HEK293 (cell line): Measurements from ENCODE around the gene PTPRJ.
A peak's percentile ranks its signal among the peaks of the same experiment; 100 is the strongest.

Experiments used
- CTCF ChIA-PET: fragments of 350-600 bp; formaldehyde crosslinking; extraction: SDS; loops from one replicate; lab custom pipeline; 2021; ENCODE audit warnings: antibody characterized with exemption; lab: Yijun Ruan, JAX
- POLR2A ChIA-PET: fragments of 300-600 bp; formaldehyde crosslinking; extraction: SDS; loops from one replicate; lab custom pipeline; 2020; ENCODE audit warnings: antibody characterized with exemption, inconsistent platforms; lab: Yijun Ruan, JAX
- H3K27ac ChIP-seq: fragments of 200-500 bp; sonication (Bioruptor generic); 2 replicates; pipeline ENCODE4 v1.5.1; 2014; ENCODE audit warnings: low read depth, low read length, control low read depth, inconsistent platforms; ENCODE audit errors: extremely low read depth
- H3K36me3 ChIP-seq, 2 experiments: fragments of 200-500 bp in 1 of 2; sonication (Bioruptor generic) in 1 of 2; 1 replicate in 1 of 2; 2 replicates in 1 of 2; pipeline ENCODE4 v1.5.1; 2014 to 2017; ENCODE audit warnings: inconsistent platforms in 2 of 2, low read length in 2 of 2; ENCODE audit not compliant: control insufficient read depth in 2 of 2, insufficient read depth in 1 of 2
- H3K4me1 ChIP-seq: fragments of 200-500 bp; sonication (Bioruptor generic); 2 replicates; pipeline ENCODE4 v1.5.1; 2014; ENCODE audit warnings: mild to moderate bottlenecking, low read length, inconsistent platforms; ENCODE audit not compliant: control insufficient read depth, insufficient read depth
- H3K4me3 ChIP-seq: 2 replicates; pipeline ENCODE4 v1.5.1; 2011; ENCODE audit warnings: low read depth, mild to moderate bottlenecking, control low read depth, low read length, moderate library complexity
- H3K9me3 ChIP-seq: fragments of 200-500 bp; sonication (Bioruptor generic); 2 replicates; pipeline ENCODE4 v1.5.1; 2014; ENCODE audit warnings: low read depth, low read length, inconsistent platforms; ENCODE audit not compliant: control insufficient read depth, insufficient read depth
- ATF2 ChIP-seq: fragments of 450-650 bp; formaldehyde crosslinking; IDR thresholded peaks from 2 replicates; pipeline ENCODE4 v1.5.1; 2016; ENCODE audit warnings: missing biosample characterization, missing genetic modification characterization, low read depth
- EGR2 ChIP-seq: fragments of 450-650 bp; formaldehyde crosslinking; IDR thresholded peaks from 2 replicates; pipeline ENCODE4 v1.5.1; 2016; ENCODE audit warnings: low read depth, missing biosample characterization, missing genetic modification characterization
- SETDB1 ChIP-seq: IDR thresholded peaks from one replicate; pipeline ENCODE4 v1.6.1; 2017; ENCODE audit warnings: mild to moderate bottlenecking, low read length, moderate library complexity, mixed read lengths; ENCODE audit not compliant: insufficient read length
- ZFP37 ChIP-seq: fragments of 450-650 bp; formaldehyde crosslinking; IDR thresholded peaks from 2 replicates; pipeline ENCODE4 v1.5.1; 2016; ENCODE audit warnings: missing biosample characterization, missing genetic modification characterization
- ZNF114 ChIP-seq: fragments of 450-650 bp; formaldehyde crosslinking; IDR thresholded peaks from 2 replicates; pipeline ENCODE4 v1.5.0; 2017; ENCODE audit warnings: missing biosample characterization, missing genetic modification characterization
- ZNF155 ChIP-seq: fragments of 450-650 bp; formaldehyde crosslinking; IDR thresholded peaks from 2 replicates; pipeline ENCODE4 v1.5.1; 2016; ENCODE audit warnings: missing biosample characterization, missing genetic modification characterization
- ZNF169 ChIP-seq: fragments of 450-650 bp; formaldehyde crosslinking; IDR thresholded peaks from 2 replicates; pipeline ENCODE4 v1.5.1; 2016; ENCODE audit warnings: missing biosample characterization, missing genetic modification characterization
- ZNF184 ChIP-seq: fragments of 450-650 bp; IDR thresholded peaks from 2 replicates; pipeline ENCODE4 v1.5.1; 2018; ENCODE audit warnings: missing biosample characterization, mild to moderate bottlenecking, missing genetic modification characterization
- ZNF214 ChIP-seq: fragments of 450-650 bp; formaldehyde crosslinking; IDR thresholded peaks from 2 replicates; pipeline ENCODE4 v1.5.1; 2017; ENCODE audit warnings: missing biosample characterization, mild to moderate bottlenecking, missing genetic modification characterization, borderline replicate concordance
- ZNF239 ChIP-seq: fragments of 450-650 bp; formaldehyde crosslinking; IDR thresholded peaks from 2 replicates; pipeline ENCODE4 v1.5.1; 2016; ENCODE audit warnings: missing biosample characterization, missing genetic modification characterization
- ZNF341 ChIP-seq: fragments of 450-650 bp; formaldehyde crosslinking; IDR thresholded peaks from 2 replicates; pipeline ENCODE4; 2016; ENCODE audit warnings: low read depth, missing biosample characterization, missing genetic modification characterization
- ZNF433 ChIP-seq: fragments of 450-650 bp; formaldehyde crosslinking; IDR thresholded peaks from 2 replicates; pipeline ENCODE4 v1.5.1; 2016; ENCODE audit warnings: missing biosample characterization, missing genetic modification characterization, low read depth
- ZNF48 ChIP-seq: fragments of 450-650 bp; formaldehyde crosslinking; IDR thresholded peaks from 2 replicates; pipeline ENCODE4 v1.5.1; 2016; ENCODE audit warnings: missing biosample characterization, missing genetic modification characterization
- ZNF560 ChIP-seq: fragments of 450-650 bp; formaldehyde crosslinking; IDR thresholded peaks from 2 replicates; pipeline ENCODE4 v1.5.1; 2017; ENCODE audit warnings: missing biosample characterization, missing genetic modification characterization, borderline replicate concordance
- ZNF704 ChIP-seq: fragments of 450-650 bp; formaldehyde crosslinking; IDR thresholded peaks from 2 replicates; pipeline ENCODE4 v1.5.1; 2016; ENCODE audit warnings: missing biosample characterization, missing genetic modification characterization
- ZNF792 ChIP-seq: fragments of 450-650 bp; formaldehyde crosslinking; IDR thresholded peaks from 2 replicates; pipeline ENCODE4 v1.5.1; 2016; ENCODE audit warnings: missing biosample characterization, missing genetic modification characterization
- TF ChIP-seq, protein P1 (sequence below): fragments of 450-650 bp; formaldehyde crosslinking; IDR thresholded peaks from 2 replicates; pipeline ENCODE4 v1.5.0; 2017; ENCODE audit warnings: missing biosample characterization, missing genetic modification characterization, borderline replicate concordance
- TF ChIP-seq, protein P2 (sequence below): fragments of 450-650 bp; formaldehyde crosslinking; IDR thresholded peaks from 2 replicates; pipeline ENCODE4 v1.5.1; 2016; ENCODE audit warnings: missing biosample characterization, missing genetic modification characterization
- TF ChIP-seq, protein P3 (sequence below): fragments of 450-650 bp; formaldehyde crosslinking; IDR thresholded peaks from 2 replicates; pipeline ENCODE4 v1.5.1; 2016; ENCODE audit warnings: missing biosample characterization, missing genetic modification characterization

PTPRJ gene

GRCh38 chr11:48125866-48126265, 145.5 kb downstream of the PTPRJ start:
- TF ChIP-seq SETDB1 = no peak
- no peak for TF ChIP-seq ZNF239 (tag by site-specific recombination)
- TF ChIP-seq EGR2 (tag by site-specific recombination) = 0 out of 2 replicates have a peak, but pooled peaks have one; percentile 7
- no peak for TF ChIP-seq ZNF184 (tag by site-specific recombination)
- Histone ChIP-seq H3K36me3 (peaks cover 0 to 54% of the 10 kb centered on the region in 2 experiments; a peak in 1 of 3 replicates), H3K9me3 (no peaks in the 10 kb centered on the region), H3K27ac (no peak overlapping the region), H3K4me1 (no peaks in the 10 kb centered on the region), H3K4me3 (no peak overlapping the region)
- POLR2A ChIA-PET = no interaction called here
- CTCF ChIA-PET = no interaction called here

DNA sequence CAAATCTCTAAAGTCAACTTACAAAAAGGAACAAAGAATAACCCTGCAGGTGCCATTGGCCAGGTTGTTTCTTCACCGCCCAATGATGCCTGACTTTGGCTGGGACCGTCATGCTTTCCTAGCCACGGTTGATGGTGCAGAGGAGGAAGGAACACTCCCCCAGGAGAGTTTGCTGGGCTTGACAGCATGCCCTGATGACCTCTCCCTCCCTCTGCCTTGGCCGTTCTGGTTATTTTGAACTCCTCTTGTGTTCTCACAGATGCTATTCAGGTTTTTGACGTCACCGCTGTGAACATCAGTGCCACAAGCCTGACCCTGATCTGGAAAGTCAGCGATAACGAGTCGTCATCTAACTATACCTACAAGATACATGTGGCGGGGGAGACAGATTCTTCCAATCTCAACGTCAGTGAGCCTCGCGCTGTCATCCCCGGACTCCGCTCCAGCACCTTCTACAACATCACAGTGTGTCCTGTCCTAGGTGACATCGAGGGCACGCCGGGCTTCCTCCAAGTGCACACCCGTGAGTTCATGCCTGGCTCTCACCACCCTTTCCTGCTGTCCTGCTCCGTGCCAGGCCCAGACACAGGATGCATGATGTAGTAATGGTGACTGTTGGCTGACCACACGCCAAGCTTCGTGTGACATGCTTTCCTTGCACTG, 147.3 kb downstream of the PTPRJ start:
- no peaks in the 10 kb centered on the region for H3K9me3 ChIP-seq
- H3K4me1 ChIP-seq = no peaks in the 10 kb centered on the region
- H3K36me3 ChIP-seq = peaks cover 0 to 58% of the 10 kb centered on the region in 2 experiments; a peak in 1 of 3 replicates
- POLR2A ChIA-PET = no interaction called here
- CTCF ChIA-PET = interaction anchor here (0.5 kb wide), 1 partner anchor 205 kb away, joined by 3 read pairs; no protein-coding TSS in a partner anchor
- TF ChIP-seq ATF2 (no peak), ZNF341 (tag by site-specific recombination) (no peak), ZNF704 (tag by site-specific recombination) (no peak), ZNF792 (tag by site-specific recombination) (no peak), ZFP37 (tag by site-specific recombination) (no peak), ZNF114 (tag by site-specific recombination) (no peak), ZNF169 (tag by site-specific recombination) (no peak), ZNF560 (tag by site-specific recombination) (no peak), ZNF48 (tag by site-specific recombination) (no peak), ZNF155 (tag by site-specific recombination) (no peak), ZNF433 (no peak), ZNF214 (tag by site-specific recombination) (no peak)
- TF ChIP-seq, protein P1, sequence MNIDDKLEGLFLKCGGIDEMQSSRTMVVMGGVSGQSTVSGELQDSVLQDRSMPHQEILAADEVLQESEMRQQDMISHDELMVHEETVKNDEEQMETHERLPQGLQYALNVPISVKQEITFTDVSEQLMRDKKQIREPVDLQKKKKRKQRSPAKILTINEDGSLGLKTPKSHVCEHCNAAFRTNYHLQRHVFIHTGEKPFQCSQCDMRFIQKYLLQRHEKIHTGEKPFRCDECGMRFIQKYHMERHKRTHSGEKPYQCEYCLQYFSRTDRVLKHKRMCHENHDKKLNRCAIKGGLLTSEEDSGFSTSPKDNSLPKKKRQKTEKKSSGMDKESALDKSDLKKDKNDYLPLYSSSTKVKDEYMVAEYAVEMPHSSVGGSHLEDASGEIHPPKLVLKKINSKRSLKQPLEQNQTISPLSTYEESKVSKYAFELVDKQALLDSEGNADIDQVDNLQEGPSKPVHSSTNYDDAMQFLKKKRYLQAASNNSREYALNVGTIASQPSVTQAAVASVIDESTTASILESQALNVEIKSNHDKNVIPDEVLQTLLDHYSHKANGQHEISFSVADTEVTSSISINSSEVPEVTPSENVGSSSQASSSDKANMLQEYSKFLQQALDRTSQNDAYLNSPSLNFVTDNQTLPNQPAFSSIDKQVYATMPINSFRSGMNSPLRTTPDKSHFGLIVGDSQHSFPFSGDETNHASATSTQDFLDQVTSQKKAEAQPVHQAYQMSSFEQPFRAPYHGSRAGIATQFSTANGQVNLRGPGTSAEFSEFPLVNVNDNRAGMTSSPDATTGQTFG (tag by site-specific recombination) = no peak
- TF ChIP-seq, protein P2, sequence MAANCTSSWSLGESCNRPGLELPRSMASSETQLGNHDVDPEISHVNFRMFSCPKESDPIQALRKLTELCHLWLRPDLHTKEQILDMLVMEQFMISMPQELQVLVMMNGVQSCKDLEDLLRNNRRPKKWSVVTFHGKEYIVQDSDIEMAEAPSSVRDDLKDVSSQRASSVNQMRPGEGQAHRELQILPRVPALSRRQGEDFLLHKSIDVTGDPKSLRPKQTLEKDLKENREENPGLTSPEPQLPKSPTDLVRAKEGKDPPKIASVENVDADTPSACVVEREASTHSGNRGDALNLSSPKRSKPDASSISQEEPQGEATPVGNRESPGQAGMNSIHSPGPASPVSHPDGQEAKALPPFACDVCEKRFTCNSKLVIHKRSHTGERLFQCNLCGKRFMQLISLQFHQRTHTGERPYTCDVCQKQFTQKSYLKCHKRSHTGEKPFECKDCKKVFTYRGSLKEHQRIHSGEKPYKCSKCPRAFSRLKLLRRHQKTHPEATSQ = no peak
- TF ChIP-seq, protein P3, sequence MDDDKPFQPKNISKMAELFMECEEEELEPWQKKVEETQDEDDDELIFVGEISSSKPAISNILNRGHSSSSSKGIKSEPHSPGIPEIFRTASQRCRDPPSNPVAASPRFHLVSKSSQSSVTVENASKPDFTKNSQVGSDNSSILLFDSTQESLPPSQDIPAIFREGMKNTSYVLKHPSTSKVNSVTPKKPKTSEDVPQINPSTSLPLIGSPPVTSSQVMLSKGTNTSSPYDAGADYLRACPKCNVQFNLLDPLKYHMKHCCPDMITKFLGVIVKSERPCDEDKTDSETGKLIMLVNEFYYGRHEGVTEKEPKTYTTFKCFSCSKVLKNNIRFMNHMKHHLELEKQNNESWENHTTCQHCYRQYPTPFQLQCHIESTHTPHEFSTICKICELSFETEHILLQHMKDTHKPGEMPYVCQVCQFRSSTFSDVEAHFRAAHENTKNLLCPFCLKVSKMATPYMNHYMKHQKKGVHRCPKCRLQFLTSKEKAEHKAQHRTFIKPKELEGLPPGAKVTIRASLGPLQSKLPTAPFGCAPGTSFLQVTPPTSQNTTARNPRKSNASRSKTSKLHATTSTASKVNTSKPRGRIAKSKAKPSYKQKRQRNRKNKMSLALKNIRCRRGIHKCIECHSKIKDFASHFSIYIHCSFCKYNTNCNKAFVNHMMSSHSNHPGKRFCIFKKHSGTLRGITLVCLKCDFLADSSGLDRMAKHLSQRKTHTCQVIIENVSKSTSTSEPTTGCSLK (tag by site-specific recombination) = no peak
- H3K27ac ChIP-seq = no peak overlapping the region
- H3K4me3 ChIP-seq = no peak overlapping the region
